PC-3 (cell line): Measurements from ENCODE around the gene HDC. TPM values are rescaled to one million over a fixed set of nuclear protein-coding genes. Genes with fewer than 3 reads are reported as not detected.

Source experiments
- ATAC-seq: fragments of 200-7000 bp; cut with Tn5 transposase; 2 replicates; pipeline ENCODE4 v1.9.1; 2020; ENCODE audit warnings: mild to moderate bottlenecking, moderate library complexity
- BruUV-seq: library from RNA; stranded (reverse); fragments of 400-500 nt; replicated peaks from 2 replicates; lab custom pipeline; 2021; lab: Mats Ljungman, UMichigan
- CTCF ChIA-PET: fragments of 300-600 bp; sonication (Branson Sonifier 250); formaldehyde crosslinking; loops from one replicate; lab custom pipeline; 2022; ENCODE audit warnings: antibody characterized with exemption; lab: Charles Lee
- POLR2A ChIA-PET: fragments of 300-600 bp; sonication (Branson Sonifier 250); formaldehyde crosslinking; loops from one replicate; lab custom pipeline; 2022; ENCODE audit warnings: antibody characterized with exemption; ENCODE audit not compliant: unreplicated experiment; lab: Charles Lee
- DNase-seq: peaks from one replicate; pipeline ENCODE4 v3.0.0-alpha.2; 2015
- H2AFZ ChIP-seq: fragments of 300-600 bp; sonication (generic); 2 replicates; pipeline ENCODE4 v1.6.0; 2016; ENCODE audit warnings: antibody characterized with exemption, low read length
- H3F3A ChIP-seq: fragments of 300-600 bp; sonication (generic); one replicate; pipeline ENCODE4 v1.6.0; 2017; ENCODE audit warnings: antibody characterized with exemption, low read length, control low read depth, mild to moderate bottlenecking; ENCODE audit not compliant: unreplicated experiment
- H3K27ac ChIP-seq: fragments of 300-600 bp; sonication (generic); 2 replicates; pipeline ENCODE4 v1.5.1; 2016; ENCODE audit warnings: mild to moderate bottlenecking, low read length
- H3K27me3 ChIP-seq: fragments of 300-600 bp; sonication (generic); 2 replicates; pipeline ENCODE4 v1.6.1; 2016; ENCODE audit warnings: low read length, mixed read lengths
- H3K36me3 ChIP-seq: fragments of 300-600 bp; sonication (generic); 2 replicates; pipeline ENCODE4 v1.6.1; 2016; ENCODE audit warnings: low read depth, mixed run types, low read length, mixed read lengths
- H3K4me1 ChIP-seq: fragments of 300-600 bp; sonication (generic); 2 replicates; pipeline ENCODE4 v1.5.1; 2016; ENCODE audit warnings: low read length; ENCODE audit not compliant: insufficient read depth
- H3K4me2 ChIP-seq: fragments of 300-600 bp; sonication (generic); 2 replicates; pipeline ENCODE4 v1.6.0; 2016; ENCODE audit warnings: low read length
- H3K4me3 ChIP-seq: fragments of 300-600 bp; sonication (generic); 2 replicates; pipeline ENCODE4 v1.5.1; 2016; ENCODE audit warnings: mild to moderate bottlenecking, low read length, mixed read lengths
- H3K79me2 ChIP-seq: fragments of 300-600 bp; sonication (generic); 2 replicates; pipeline ENCODE4 v1.6.1; 2017; ENCODE audit warnings: low read length, mixed read lengths
- H3K9ac ChIP-seq: fragments of 300-600 bp; sonication (generic); 2 replicates; pipeline ENCODE4 v1.6.0; 2016; ENCODE audit warnings: mild to moderate bottlenecking, low read length
- H3K9me2 ChIP-seq: fragments of 300-600 bp; sonication (generic); replicated peaks from 2 replicates; pipeline ENCODE4 v1.6.1; 2016; ENCODE audit warnings: mixed run types, low read length, mixed read lengths
- H3K9me3 ChIP-seq: fragments of 300-600 bp; sonication (generic); 2 replicates; pipeline ENCODE4 v1.6.1; 2016; ENCODE audit warnings: low read length, mixed read lengths
- H4K20me1 ChIP-seq: fragments of 300-600 bp; sonication (generic); 2 replicates; pipeline ENCODE4 v1.6.1; 2016; ENCODE audit warnings: low read length, mixed read lengths
- CTCF ChIP-seq: fragments of 300-600 bp; sonication (generic); conservative IDR thresholded peaks from 2 replicates; pipeline ENCODE4 v1.5.1; 2017; ENCODE audit warnings: antibody characterized with exemption, low read depth, mild to moderate bottlenecking, low read length
- EZH2 ChIP-seq: fragments of 300-600 bp; sonication (generic); IDR thresholded peaks from one replicate; pipeline ENCODE4 v1.6.1; 2017; ENCODE audit warnings: antibody characterized with exemption, mild to moderate bottlenecking, low read length; ENCODE audit not compliant: unreplicated experiment
- EZH2phosphoT487 ChIP-seq: fragments of 300-600 bp; sonication (generic); IDR thresholded peaks from 2 replicates; pipeline ENCODE4 v1.6.1; 2018; ENCODE audit warnings: mild to moderate bottlenecking, antibody characterized with exemption, low read length, borderline replicate concordance
- intact Hi-C: fragments of 100-400 bp; cut with micrococcal nuclease; formaldehyde crosslinking; loops from 2 replicates; pipeline ENCODE4 v1.9.0; 2023
- total RNA-seq: library from RNA; depleted of rRNA; stranded (reverse); fragments of >200 nt; gene quantifications from 2 replicates; pipeline ENCODE4 v1.2.3, GENCODE V29; 2014; rRNA removed

The HDC gene
- total RNA-seq, 1 experiment from 2014 or later = not detected

- H3K9me3 ChIP-seq = no peaks in the 10 kb centered on the region
- intact Hi-C loops = no loop called here
- no peaks in the 10 kb centered on the region for H3K27me3 ChIP-seq
- ChIA-PET POLR2A (no interaction called here), CTCF (no interaction called here)
- H3K9me2 ChIP-seq = no peaks in the 10 kb centered on the region
- no peak overlapping the region for H2AFZ ChIP-seq
- no peaks in the 10 kb centered on the region for H3K36me3 ChIP-seq
- BruUV-seq = no TSS peak
- TF ChIP-seq CTCF (no peak), EZH2phosphoT487 (no peak), EZH2 (no peak)
- no peak for DNase-seq
- ATAC-seq = no peak
- no peak overlapping the region for H3K9ac ChIP-seq
- H3K27ac ChIP-seq = no peak overlapping the region
- H4K20me1 ChIP-seq = no peaks in the 10 kb centered on the region
- H3K4me1 ChIP-seq = no peaks in the 10 kb centered on the region
- H3K4me3 ChIP-seq = no peak overlapping the region
- H3F3A ChIP-seq = no peaks in the 10 kb centered on the region
- no peak overlapping the region for H3K4me2 ChIP-seq
- no peaks in the 10 kb centered on the region for H3K79me2 ChIP-seq
Measured at GRCh38 chr15:50192926-50193620, 72.5 kb downstream of the HDC start.

- ATAC-seq (no peak), DNase-seq (no peak)
- no peaks in the 10 kb centered on the region for H3K36me3 ChIP-seq
- no peaks in the 10 kb centered on the region for H4K20me1 ChIP-seq
- H3K4me1 ChIP-seq = no peaks in the 10 kb centered on the region
- ChIA-PET POLR2A (no interaction called here), CTCF (no interaction called here)
- no peak overlapping the region for H2AFZ ChIP-seq
- no peak overlapping the region for H3K4me3 ChIP-seq
- intact Hi-C loops = no loop called here
- no peaks in the 10 kb centered on the region for H3K9me2 ChIP-seq
- BruUV-seq = no TSS peak
- no peak overlapping the region for H3K9ac ChIP-seq
- no peaks in the 10 kb centered on the region for H3K9me3 ChIP-seq
- H3K79me2 ChIP-seq = no peaks in the 10 kb centered on the region
- TF ChIP-seq CTCF = no peak
- no peak for TF ChIP-seq EZH2phosphoT487
- no peak for TF ChIP-seq EZH2
- H3K4me2 ChIP-seq = no peak overlapping the region
- no peaks in the 10 kb centered on the region for H3F3A ChIP-seq
- H3K27me3 ChIP-seq = no peaks in the 10 kb centered on the region
- no peak overlapping the region for H3K27ac ChIP-seq
Measured at GRCh38 chr15:50192164-50192563, 73.4 kb downstream of the HDC start.

Other genes with a start within 250 kb of the HDC start
- not detected in 2 replicates for gene ATP8B4, start 146.5 kb downstream of the HDC start, total RNA-seq
- gene SLC27A2, start 83.5 kb downstream of the HDC start, total RNA-seq = 5.8 and 8.1 TPM in 2 replicates
- gene GABPB1, start 89.5 kb upstream of the HDC start, total RNA-seq = 34.2 and 39.7 TPM in 2 replicates
- 24.6 and 25.1 TPM in 2 replicates for gene USP8, start 158.7 kb upstream of the HDC start, total RNA-seq